K562 (cell line): Measurements from ENCODE around the gene ZNF280D. TPM values are rescaled to one million over a fixed set of nuclear protein-coding genes. Genes with fewer than 3 reads are reported as not detected.

Experiments used
- ATAC-seq: fragments of 200-7000 bp; cut with Tn5 transposase; 3 replicates; pipeline ENCODE4 v1.9.1; 2020; ENCODE audit warnings: moderate library complexity
- BruUV-seq: library from RNA; stranded (reverse); fragments of 400-500 nt; replicated peaks from 2 replicates; lab custom pipeline; 2021; lab: Mats Ljungman, UMichigan
- CTCF ChIA-PET: fragments of 300-600 bp; formaldehyde crosslinking; extraction: SDS; loops from one replicate; lab custom pipeline; 2021; ENCODE audit warnings: low intra/inter-chr PET ratio; lab: Yijun Ruan, JAX
- POLR2A ChIA-PET: fragments of 300-600, 350-650 bp; sonication (Branson Sonifier 250); formaldehyde crosslinking; extraction: SDS; loops from one replicate; lab custom pipeline; 2021; ENCODE audit warnings: antibody characterized with exemption, inconsistent platforms; lab: Yijun Ruan, JAX
- DNase-seq, 4 experiments: peaks; one replicate each; pipeline versions ENCODE4 v3.0.0 to v3.0.0-alpha.2; 2011 to 2018; ENCODE audit warnings: low spot score in 3 of 4, mixed read lengths in 3 of 4; ENCODE audit errors: extremely low read depth in 1 of 4
- FAIRE-seq: peaks from 2 replicates; lab custom pipeline; 2011; peaks lifted over from hg19 to GRCh38; lab: Jason Lieb, UNC
- H2AFZ ChIP-seq: 2 replicates; pipeline ENCODE4 v1.6.0; 2011; ENCODE audit warnings: low read depth, low read length, control low read depth, inconsistent platforms
- H3K27ac ChIP-seq: fragments of 200-600 bp; 3 replicates; pipeline ENCODE4 v1.8.0; 2011; ENCODE audit warnings: low read depth, mild to moderate bottlenecking, control low read depth, inconsistent platforms, low read length, moderate library complexity, mixed read lengths; ENCODE audit errors: extremely low read depth
- H3K27me3 ChIP-seq, 2 experiments: fragments of 300-600 bp in 1 of 2; 2 replicates in 1 of 2; 3 replicates in 1 of 2; pipeline versions ENCODE4 v1.6.0 to v1.8.0; 2011; ENCODE audit warnings: inconsistent platforms in 2 of 2, low read length in 2 of 2, mild to moderate bottlenecking in 1 of 2, mixed read lengths in 1 of 2, moderate library complexity in 1 of 2; ENCODE audit not compliant: control insufficient read depth in 2 of 2, insufficient read depth in 2 of 2
- H3K36me3 ChIP-seq: fragments of 300-600 bp; 3 replicates; pipeline ENCODE4 v1.8.0; 2011; ENCODE audit warnings: mild to moderate bottlenecking, low read length, inconsistent platforms; ENCODE audit not compliant: control insufficient read depth, insufficient read depth
- H3K4me1 ChIP-seq, 2 experiments: fragments of 200-600 bp in 1 of 2; replicated peaks in 1 of 2; 2 replicates in 1 of 2; 3 replicates in 1 of 2; pipeline versions ENCODE4 v1.5.1 to v1.8.0; 2011; ENCODE audit warnings: inconsistent platforms in 2 of 2, low read length in 2 of 2, mild to moderate bottlenecking in 1 of 2, mixed read lengths in 1 of 2, moderate library complexity in 1 of 2; ENCODE audit not compliant: control insufficient read depth in 2 of 2, insufficient read depth in 2 of 2
- H3K4me2 ChIP-seq: 2 replicates; pipeline ENCODE4 v1.6.1; 2011; ENCODE audit warnings: low read length, control low read depth, inconsistent platforms, mixed read lengths; ENCODE audit not compliant: insufficient read depth
- H3K4me3 ChIP-seq: fragments of 200-600 bp; sonication (generic), shearing (Covaris generic); 2 replicates; pipeline ENCODE4 v1.5.1; 2016; ENCODE audit warnings: control low read depth, inconsistent platforms
- H3K79me2 ChIP-seq: fragments of 200-600 bp; 3 replicates; pipeline ENCODE4 v1.8.0; 2011; ENCODE audit warnings: low read length, inconsistent platforms; ENCODE audit not compliant: control insufficient read depth, insufficient read depth
- H3K9ac ChIP-seq, 2 experiments: 2 replicates each; pipeline versions ENCODE4 v1.6.0 to v1.6.1; 2011; ENCODE audit warnings: low read depth in 2 of 2, low read length in 2 of 2, control low read depth in 1 of 2, inconsistent platforms in 1 of 2, mild to moderate bottlenecking in 1 of 2, mixed read lengths in 1 of 2; ENCODE audit not compliant: insufficient read depth in 1 of 2
- H3K9me1 ChIP-seq: one replicate; pipeline ENCODE4 v1.6.0; 2011; ENCODE audit warnings: inconsistent platforms, mild to moderate bottlenecking, low read length, moderate library complexity; ENCODE audit not compliant: control insufficient read depth, insufficient read depth
- H3K9me3 ChIP-seq: replicated peaks from 2 replicates; pipeline ENCODE4 v1.5.1; 2011; ENCODE audit warnings: low read depth, low read length, inconsistent platforms; ENCODE audit not compliant: control insufficient read depth, insufficient read depth
- H4K20me1 ChIP-seq: replicated peaks from 2 replicates; pipeline ENCODE4 v1.6.1; 2011; ENCODE audit warnings: low read length, inconsistent platforms, mixed read lengths; ENCODE audit not compliant: control insufficient read depth, insufficient read depth
- BRF1 ChIP-seq: IDR thresholded peaks from 3 replicates; pipeline ENCODE4 v1.6.1; 2011; ENCODE audit warnings: borderline replicate concordance, mild to moderate bottlenecking; ENCODE audit not compliant: insufficient read length; ENCODE audit errors: extremely low read depth
- KDM1A ChIP-seq, 2 experiments: fragments of 450-650 bp; IDR thresholded peaks; 2 replicates each; pipeline ENCODE4 v1.6.1; 2016; ENCODE audit warnings: mild to moderate bottlenecking in 2 of 2
- MAZ ChIP-seq, 2 experiments: fragments of 450-650 bp in 1 of 2; sonication (generic) in 1 of 2; formaldehyde crosslinking; IDR thresholded peaks in 1 of 2; conservative IDR thresholded peaks in 1 of 2; 2 replicates each; pipeline versions ENCODE4 v1.4.0 to v1.5.0; 2020; ENCODE audit warnings: mild to moderate bottlenecking in 1 of 2, missing genetic modification reagents in 1 of 2
- MEF2A ChIP-seq: IDR thresholded peaks from 2 replicates; pipeline ENCODE4 v1.6.1; 2011; ENCODE audit warnings: low read depth, mild to moderate bottlenecking, low read length, moderate library complexity; ENCODE audit not compliant: control insufficient read depth
- NCOA6 ChIP-seq: fragments of 450-650 bp; IDR thresholded peaks from 2 replicates; pipeline ENCODE4 v1.6.1; 2017; ENCODE audit warnings: mild to moderate bottlenecking
- POLR3G ChIP-seq: IDR thresholded peaks from 2 replicates; pipeline ENCODE4 v1.6.1; 2011; ENCODE audit not compliant: insufficient read length, insufficient replicate concordance; ENCODE audit errors: extremely low read depth
- PRPF4 ChIP-seq: fragments of 200-400 bp; formaldehyde crosslinking; IDR thresholded peaks from one replicate; pipeline ENCODE4 v1.6.1; 2017; ENCODE audit warnings: low read length, low read depth, mild to moderate bottlenecking; ENCODE audit not compliant: insufficient read depth, poor library complexity, severe bottlenecking
- in situ Hi-C: fragments of 300-500 bp; cut with MboI; formaldehyde crosslinking; loops from 4 replicates; pipeline ENCODE4 v1.15.0; 2018; ENCODE audit warnings: inconsistent platforms, mixed read lengths
- intact Hi-C: fragments of 100-400 bp; cut with micrococcal nuclease; formaldehyde crosslinking; loops from 2 replicates; pipeline ENCODE4 v1.14.2; 2022
- polyA plus RNA-seq, 8 experiments: library from polyadenylated mRNA; depleted of rRNA in 4 of 8; stranded (reverse) in 5 of 8; unstranded in 3 of 8; fragments of >200 nt; fragmentation: Nextera tagmentation in 2 of 8; fragmentation: Illumina TruSeq in 1 of 8; extraction: Ambion mirVana in 2 of 8; extraction: Trizol in 1 of 8; gene quantifications; 2 replicates each; pipeline versions ENCODE4 v1.2.1 to v1.2.3, GENCODE V29; 2011 to 2014; ENCODE audit warnings: inconsistent platforms in 1 of 8, missing spikeins in 1 of 8
- total RNA-seq, 7 experiments: library from RNA; depleted of rRNA in 6 of 7; stranded (reverse); fragments of >200 nt in 6 of 7; fragmentation: Illumina TruSeq in 2 of 7; extraction: Trizol in 2 of 7; gene quantifications; 2 replicates each; pipeline versions ENCODE4 v1.2.1 to v1.2.3, GENCODE V29; 2011 to 2021; ENCODE audit warnings: low replicate concordance in 1 of 7
- TF ChIP-seq, protein P1 (sequence below): fragments of 250-450 bp; sonication (Bioruptor Pico); IDR thresholded peaks from 2 replicates; pipeline ENCODE4 v1.5.0; 2020; ENCODE audit warnings: mild to moderate bottlenecking
- TF ChIP-seq, protein P2 (sequence below): fragments of 450-650 bp; IDR thresholded peaks from 2 replicates; pipeline ENCODE4 v1.6.1; 2016; ENCODE audit warnings: mild to moderate bottlenecking
- TF ChIP-seq, protein P3 (sequence below), 3 experiments: fragments of 200-800 bp in 1 of 3; sonication (Bioruptor generic) in 1 of 3; sonication (generic) in 1 of 3; formaldehyde crosslinking in 1 of 3; IDR thresholded peaks; 2 replicates each; pipeline versions ENCODE4 v1.6.1 to v1.8.0; 2016 to 2022; ENCODE audit warnings: mild to moderate bottlenecking in 2 of 3, missing compliant biosample characterization in 2 of 3, missing genetic modification characterization in 2 of 3, missing genetic modification reagents in 1 of 3

ZNF280D gene
- total and polyA plus RNA-seq, 9 of the 15 experiments (the other 6 are each of a cell fraction or from before 2014, with no cell fraction given), result 8.3 to 21.8 (median 18.4) TPM

- Histone ChIP-seq H3K4me2 (no peak overlapping the region), H3K27ac (no peak overlapping the region), H3K9me1 (no peaks in the 10 kb centered on the region), H3K4me3 (no peak overlapping the region), H3K4me1 (no peaks in the 10 kb centered on the region), H2AFZ (no peak overlapping the region), H3K9me3 (no peaks in the 10 kb centered on the region), H3K79me2 (no peaks in the 10 kb centered on the region), H3K27me3 (no peaks in the 10 kb centered on the region), H3K9ac (no peak overlapping the region), H3K36me3 (no peaks in the 10 kb centered on the region; the same call in 2 of the 3 replicates), H4K20me1 (no peaks in the 10 kb centered on the region)
- ChIA-PET POLR2A (no interaction called here), CTCF (interaction anchor here (0.6 kb wide), 1 partner anchor 208 kb away, joined by 3 read pairs; no protein-coding TSS in a partner anchor)
- intact Hi-C loops, result no loop called here
- TF ChIP-seq MEF2A (no peak), MAZ (CRISPR knock-in tag; conservative IDR thresholded peaks at IDR 0.05 in 1 of 2, IDR thresholded peaks at IDR 0.05 in 1 of 2) (no peak), PRPF4 (no peak), NCOA6 (no peak), BRF1 (no peak), KDM1A (IDR thresholded peaks at IDR 0.05) (no peak), POLR3G (no peak)
- TF ChIP-seq, protein P1, sequence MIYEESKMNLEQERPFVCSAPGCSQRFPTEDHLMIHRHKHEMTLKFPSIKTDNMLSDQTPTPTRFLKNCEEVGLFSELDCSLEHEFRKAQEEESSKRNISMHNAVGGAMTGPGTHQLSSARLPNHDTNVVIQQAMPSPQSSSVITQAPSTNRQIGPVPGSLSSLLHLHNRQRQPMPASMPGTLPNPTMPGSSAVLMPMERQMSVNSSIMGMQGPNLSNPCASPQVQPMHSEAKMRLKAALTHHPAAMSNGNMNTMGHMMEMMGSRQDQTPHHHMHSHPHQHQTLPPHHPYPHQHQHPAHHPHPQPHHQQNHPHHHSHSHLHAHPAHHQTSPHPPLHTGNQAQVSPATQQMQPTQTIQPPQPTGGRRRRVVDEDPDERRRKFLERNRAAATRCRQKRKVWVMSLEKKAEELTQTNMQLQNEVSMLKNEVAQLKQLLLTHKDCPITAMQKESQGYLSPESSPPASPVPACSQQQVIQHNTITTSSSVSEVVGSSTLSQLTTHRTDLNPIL (CRISPR knock-in tag), result no peak
- TF ChIP-seq, protein P2, sequence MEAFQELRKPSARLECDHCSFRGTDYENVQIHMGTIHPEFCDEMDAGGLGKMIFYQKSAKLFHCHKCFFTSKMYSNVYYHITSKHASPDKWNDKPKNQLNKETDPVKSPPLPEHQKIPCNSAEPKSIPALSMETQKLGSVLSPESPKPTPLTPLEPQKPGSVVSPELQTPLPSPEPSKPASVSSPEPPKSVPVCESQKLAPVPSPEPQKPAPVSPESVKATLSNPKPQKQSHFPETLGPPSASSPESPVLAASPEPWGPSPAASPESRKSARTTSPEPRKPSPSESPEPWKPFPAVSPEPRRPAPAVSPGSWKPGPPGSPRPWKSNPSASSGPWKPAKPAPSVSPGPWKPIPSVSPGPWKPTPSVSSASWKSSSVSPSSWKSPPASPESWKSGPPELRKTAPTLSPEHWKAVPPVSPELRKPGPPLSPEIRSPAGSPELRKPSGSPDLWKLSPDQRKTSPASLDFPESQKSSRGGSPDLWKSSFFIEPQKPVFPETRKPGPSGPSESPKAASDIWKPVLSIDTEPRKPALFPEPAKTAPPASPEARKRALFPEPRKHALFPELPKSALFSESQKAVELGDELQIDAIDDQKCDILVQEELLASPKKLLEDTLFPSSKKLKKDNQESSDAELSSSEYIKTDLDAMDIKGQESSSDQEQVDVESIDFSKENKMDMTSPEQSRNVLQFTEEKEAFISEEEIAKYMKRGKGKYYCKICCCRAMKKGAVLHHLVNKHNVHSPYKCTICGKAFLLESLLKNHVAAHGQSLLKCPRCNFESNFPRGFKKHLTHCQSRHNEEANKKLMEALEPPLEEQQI, result no peak
- TF ChIP-seq, protein P3, sequence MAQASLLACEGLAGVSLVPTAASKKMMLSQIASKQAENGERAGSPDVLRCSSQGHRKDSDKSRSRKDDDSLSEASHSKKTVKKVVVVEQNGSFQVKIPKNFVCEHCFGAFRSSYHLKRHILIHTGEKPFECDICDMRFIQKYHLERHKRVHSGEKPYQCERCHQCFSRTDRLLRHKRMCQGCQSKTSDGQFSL (CRISPR knock-in tag; IDR thresholded peaks at IDR 0.05), result no peak
- TF ChIP-seq, protein P3 (tag; IDR thresholded peaks at IDR 0.05), result no peak
- BruUV-seq, result no TSS peak
- ATAC-seq (no peak), FAIRE-seq (no peak), DNase-seq (no peak)
- in situ Hi-C loops, result no loop called here
Measured at GRCh38 chr15:56660943-56661342, 72.4 kb downstream of the ZNF280D start.
